Tibial nerve (tissue), 4 donors: ENCODE results near the gene SLC51B.

Source experiments
- CTCF ChIP-seq, 5 experiments: fragments of 200-600 bp in 3 of 5; fragments of 450-650 bp in 2 of 5; sonication (generic) in 3 of 5; IDR thresholded peaks; one replicate each; pipeline ENCODE4 v1.5.1; 2016 to 2019; ENCODE audit warnings: antibody characterized with exemption in 5 of 5, mild to moderate bottlenecking in 3 of 5, moderate library complexity in 2 of 5
- EP300 ChIP-seq, 2 donors: sonication (generic); formaldehyde crosslinking; IDR thresholded peaks; one replicate each; pipeline ENCODE4 v1.6.1; 2017; ENCODE audit warnings: antibody characterized with exemption in 2 of 2, mild to moderate bottlenecking in 1 of 2
- POLR2A ChIP-seq, 2 donors: fragments of 450-650 bp; IDR thresholded peaks; one replicate each; pipeline ENCODE4 v1.6.1; 2017; ENCODE audit warnings: antibody characterized with exemption in 2 of 2, mild to moderate bottlenecking in 2 of 2, moderate library complexity in 2 of 2

- TF ChIP-seq CTCF (IDR thresholded peaks at IDR 0.05) = no peak
- no peak for TF ChIP-seq POLR2A (IDR thresholded peaks at IDR 0.05)
- TF ChIP-seq EP300 (IDR thresholded peaks at IDR 0.05) = no peak
Measured at GRCh38 chr15:65099336-65099735, 54.1 kb downstream of the SLC51B start.
